ENCODE data around the gene MAB21L1. TPM values are rescaled to one million over a fixed set of nuclear protein-coding genes. Genes with fewer than 3 reads are reported as not detected.

Gene MAB21L1
- total RNA-seq, 1 experiment from 2014 or later = not detected

DNA sequence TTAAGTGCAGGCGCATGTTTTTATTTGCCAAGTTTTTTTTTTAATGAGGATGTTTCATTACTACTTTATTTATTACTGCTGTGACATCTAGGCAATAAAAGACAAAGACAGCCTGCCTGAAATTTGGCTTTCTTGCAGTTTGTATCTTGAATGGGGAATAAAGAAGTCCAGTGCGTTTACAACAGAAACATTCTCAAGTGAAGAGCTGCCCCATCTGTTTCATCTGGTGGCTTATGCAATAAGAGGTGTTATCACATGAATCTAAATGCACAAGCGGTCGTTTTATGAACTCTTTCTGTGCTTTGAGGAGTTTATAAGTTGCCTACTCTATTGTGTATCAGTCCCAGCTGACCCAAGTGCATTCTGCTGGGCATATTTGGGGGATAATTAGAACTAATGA is 12.6 kb upstream of the MAB21L1 start:
- TF ChIP-seq SIN3A (IDR thresholded peaks at IDR 0.05; ENCODE audit: borderline replicate concordance, insufficient read depth, low read depth, low read length) = no peak
- TF ChIP-seq, protein P1, sequence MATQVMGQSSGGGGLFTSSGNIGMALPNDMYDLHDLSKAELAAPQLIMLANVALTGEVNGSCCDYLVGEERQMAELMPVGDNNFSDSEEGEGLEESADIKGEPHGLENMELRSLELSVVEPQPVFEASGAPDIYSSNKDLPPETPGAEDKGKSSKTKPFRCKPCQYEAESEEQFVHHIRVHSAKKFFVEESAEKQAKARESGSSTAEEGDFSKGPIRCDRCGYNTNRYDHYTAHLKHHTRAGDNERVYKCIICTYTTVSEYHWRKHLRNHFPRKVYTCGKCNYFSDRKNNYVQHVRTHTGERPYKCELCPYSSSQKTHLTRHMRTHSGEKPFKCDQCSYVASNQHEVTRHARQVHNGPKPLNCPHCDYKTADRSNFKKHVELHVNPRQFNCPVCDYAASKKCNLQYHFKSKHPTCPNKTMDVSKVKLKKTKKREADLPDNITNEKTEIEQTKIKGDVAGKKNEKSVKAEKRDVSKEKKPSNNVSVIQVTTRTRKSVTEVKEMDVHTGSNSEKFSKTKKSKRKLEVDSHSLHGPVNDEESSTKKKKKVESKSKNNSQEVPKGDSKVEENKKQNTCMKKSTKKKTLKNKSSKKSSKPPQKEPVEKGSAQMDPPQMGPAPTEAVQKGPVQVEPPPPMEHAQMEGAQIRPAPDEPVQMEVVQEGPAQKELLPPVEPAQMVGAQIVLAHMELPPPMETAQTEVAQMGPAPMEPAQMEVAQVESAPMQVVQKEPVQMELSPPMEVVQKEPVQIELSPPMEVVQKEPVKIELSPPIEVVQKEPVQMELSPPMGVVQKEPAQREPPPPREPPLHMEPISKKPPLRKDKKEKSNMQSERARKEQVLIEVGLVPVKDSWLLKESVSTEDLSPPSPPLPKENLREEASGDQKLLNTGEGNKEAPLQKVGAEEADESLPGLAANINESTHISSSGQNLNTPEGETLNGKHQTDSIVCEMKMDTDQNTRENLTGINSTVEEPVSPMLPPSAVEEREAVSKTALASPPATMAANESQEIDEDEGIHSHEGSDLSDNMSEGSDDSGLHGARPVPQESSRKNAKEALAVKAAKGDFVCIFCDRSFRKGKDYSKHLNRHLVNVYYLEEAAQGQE (IDR thresholded peaks at IDR 0.05; ENCODE audit: insufficient read depth in 1 of 2, low read depth in 2 of 2, low read length in 1 of 2) = no peak
- no peak for TF ChIP-seq TCF7L2 (IDR thresholded peaks at IDR 0.05; ENCODE audit: low read depth, low read length)
- no peak for TF ChIP-seq POLR2AphosphoS5 (IDR thresholded peaks at IDR 0.05; ENCODE audit: low read depth, low read length)
- H3K4me1 ChIP-seq (ENCODE audit: control insufficient read depth, insufficient read depth, low read length) = no peaks in the 10 kb centered on the region
- intact Hi-C loops (cut with micrococcal nuclease; ENCODE audit: unreplicated experiment) = no loop called here
- no peaks in the 10 kb centered on the region for H3K9me3 ChIP-seq (ENCODE audit: control insufficient read depth, insufficient read depth, low read depth, low read length)
- in situ Hi-C loops (cut with HindIII; ENCODE audit: low pct_unique_long_range_greater_than_20kb, low sequenced_read_pairs) = no loop called here
- no TSS peak for BruUV-seq (replicated peaks)
- H3K27ac ChIP-seq (ENCODE audit: low read length) = no peak overlapping the region
- H3K27me3 ChIP-seq (ENCODE audit: control insufficient read depth, insufficient read depth, low read length) = no peaks in the 10 kb centered on the region
- ChIA-PET CTCF (no interaction called here), POLR2A (no interaction called here)
- no peaks in the 10 kb centered on the region for H3K36me3 ChIP-seq (ENCODE audit: control insufficient read depth, insufficient read depth, low read length)
- no peak for DNase-seq (ENCODE audit: low read depth, low spot score)
- H3K4me3 ChIP-seq (ENCODE audit: low read depth in 2 of 2, low read length in 2 of 2) = no peak overlapping the region
- no peak for ATAC-seq

DNA sequence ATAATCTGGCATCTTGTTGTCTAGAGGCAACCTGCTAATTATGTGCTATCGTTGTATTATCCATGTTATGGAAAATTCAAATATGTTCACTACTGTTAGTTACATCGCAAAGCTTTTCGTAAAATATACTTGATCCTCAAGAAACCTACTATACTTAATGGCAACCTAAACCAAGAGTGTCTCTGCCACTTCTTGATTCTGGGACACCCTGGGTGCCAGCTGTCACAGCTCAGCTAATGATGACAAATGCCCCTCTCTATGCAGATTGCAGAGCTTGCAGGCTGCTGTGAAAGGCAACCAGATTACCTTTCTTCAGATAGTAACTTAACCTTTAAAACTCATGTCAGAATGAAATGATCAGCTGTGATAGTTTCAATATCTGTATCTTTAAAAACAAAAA is 8.9 kb upstream of the MAB21L1 start:
- BruUV-seq (replicated peaks) = no TSS peak
- no peak for ATAC-seq
- H3K27ac ChIP-seq (ENCODE audit: low read length) = no peak overlapping the region
- H3K4me3 ChIP-seq (ENCODE audit: low read depth in 2 of 2, low read length in 2 of 2) = no peak overlapping the region
- H3K27me3 ChIP-seq (ENCODE audit: control insufficient read depth, insufficient read depth, low read length) = no peaks in the 10 kb centered on the region
- intact Hi-C loops (cut with micrococcal nuclease; ENCODE audit: unreplicated experiment) = no loop called here
- in situ Hi-C loops (cut with HindIII; ENCODE audit: low pct_unique_long_range_greater_than_20kb, low sequenced_read_pairs) = no loop called here
- DNase-seq (ENCODE audit: low read depth, low spot score) = no peak
- no peaks in the 10 kb centered on the region for H3K4me1 ChIP-seq (ENCODE audit: control insufficient read depth, insufficient read depth, low read length)
- ChIA-PET POLR2A (no interaction called here), CTCF (no interaction called here)
- TF ChIP-seq, protein P1 (IDR thresholded peaks at IDR 0.05; ENCODE audit: insufficient read depth in 1 of 2, low read depth in 2 of 2, low read length in 1 of 2) = no peak
- no peaks in the 10 kb centered on the region for H3K36me3 ChIP-seq (ENCODE audit: control insufficient read depth, insufficient read depth, low read length)
- no peaks in the 10 kb centered on the region for H3K9me3 ChIP-seq (ENCODE audit: control insufficient read depth, insufficient read depth, low read depth, low read length)

DNA sequence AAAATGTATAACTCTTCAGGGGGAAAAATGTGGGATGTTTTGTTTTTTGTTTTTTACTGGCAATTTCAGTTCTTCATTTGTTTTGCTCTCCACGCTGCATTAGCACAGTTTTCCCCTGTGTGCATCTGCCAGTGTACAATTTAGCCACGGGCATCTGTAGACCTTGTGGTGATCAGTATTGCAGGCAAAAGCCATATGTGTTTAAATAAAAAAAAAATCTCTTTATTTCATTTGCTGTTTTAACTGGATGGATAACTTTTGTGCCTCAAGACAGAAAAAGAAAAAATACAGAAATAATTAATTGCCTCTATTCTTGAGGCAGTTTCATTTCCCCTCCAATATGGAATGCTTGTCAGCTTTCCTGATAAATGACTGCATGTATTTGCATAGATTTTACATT is 7.9 kb upstream of the MAB21L1 start:
- TF ChIP-seq SIN3A (IDR thresholded peaks at IDR 0.05; ENCODE audit: borderline replicate concordance, insufficient read depth, low read depth, low read length) = no peak
- TF ChIP-seq, protein P2, sequence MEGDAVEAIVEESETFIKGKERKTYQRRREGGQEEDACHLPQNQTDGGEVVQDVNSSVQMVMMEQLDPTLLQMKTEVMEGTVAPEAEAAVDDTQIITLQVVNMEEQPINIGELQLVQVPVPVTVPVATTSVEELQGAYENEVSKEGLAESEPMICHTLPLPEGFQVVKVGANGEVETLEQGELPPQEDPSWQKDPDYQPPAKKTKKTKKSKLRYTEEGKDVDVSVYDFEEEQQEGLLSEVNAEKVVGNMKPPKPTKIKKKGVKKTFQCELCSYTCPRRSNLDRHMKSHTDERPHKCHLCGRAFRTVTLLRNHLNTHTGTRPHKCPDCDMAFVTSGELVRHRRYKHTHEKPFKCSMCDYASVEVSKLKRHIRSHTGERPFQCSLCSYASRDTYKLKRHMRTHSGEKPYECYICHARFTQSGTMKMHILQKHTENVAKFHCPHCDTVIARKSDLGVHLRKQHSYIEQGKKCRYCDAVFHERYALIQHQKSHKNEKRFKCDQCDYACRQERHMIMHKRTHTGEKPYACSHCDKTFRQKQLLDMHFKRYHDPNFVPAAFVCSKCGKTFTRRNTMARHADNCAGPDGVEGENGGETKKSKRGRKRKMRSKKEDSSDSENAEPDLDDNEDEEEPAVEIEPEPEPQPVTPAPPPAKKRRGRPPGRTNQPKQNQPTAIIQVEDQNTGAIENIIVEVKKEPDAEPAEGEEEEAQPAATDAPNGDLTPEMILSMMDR (IDR thresholded peaks at IDR 0.05) = no peak
- TF ChIP-seq, protein P1 (IDR thresholded peaks at IDR 0.05; ENCODE audit: insufficient read depth in 1 of 2, low read depth in 2 of 2, low read length in 1 of 2) = no peak
- no peak for TF ChIP-seq TCF7L2 (IDR thresholded peaks at IDR 0.05; ENCODE audit: low read depth, low read length)
- no peak for TF ChIP-seq POLR2AphosphoS5 (IDR thresholded peaks at IDR 0.05; ENCODE audit: low read depth, low read length)
- Histone ChIP-seq H3K4me1 (ENCODE audit: control insufficient read depth, insufficient read depth, low read length) (no peaks in the 10 kb centered on the region), H3K27me3 (ENCODE audit: control insufficient read depth, insufficient read depth, low read length) (no peaks in the 10 kb centered on the region), H3K9me3 (ENCODE audit: control insufficient read depth, insufficient read depth, low read depth, low read length) (no peaks in the 10 kb centered on the region), H3K36me3 (ENCODE audit: control insufficient read depth, insufficient read depth, low read length) (no peaks in the 10 kb centered on the region), H3K4me3 (ENCODE audit: low read depth in 2 of 2, low read length in 2 of 2) (no peak overlapping the region), H3K27ac (ENCODE audit: low read length) (no peak overlapping the region)
- BruUV-seq (replicated peaks) = no TSS peak
- in situ Hi-C loops (cut with HindIII; ENCODE audit: low pct_unique_long_range_greater_than_20kb, low sequenced_read_pairs) = no loop called here
- ChIA-PET POLR2A (no interaction called here), CTCF (no interaction called here)
- ATAC-seq = no peak
- no peak for DNase-seq (ENCODE audit: low read depth, low spot score)
- intact Hi-C loops (cut with micrococcal nuclease; ENCODE audit: unreplicated experiment) = no loop called here

Measured in Panc1 (cell line).